Karpas-422 (cell line): ENCODE results near the gene EPHA4. TPM values are rescaled to one million over a fixed set of nuclear protein-coding genes. Genes with fewer than 3 reads are reported as not detected.

ENCODE experiments used
- DNase-seq: peaks from one replicate; pipeline ENCODE4 v3.0.0-alpha.2; 2015
- H2AFZ ChIP-seq: fragments of 200-600 bp; sonication (generic); 2 replicates; pipeline ENCODE4 v1.6.1; 2014; ENCODE audit warnings: antibody characterized with exemption, low read length, mixed read lengths
- H3K27ac ChIP-seq: fragments of 200-600 bp; sonication (generic); 2 replicates; pipeline ENCODE4 v1.5.1; 2014; ENCODE audit warnings: mild to moderate bottlenecking, low read length, moderate library complexity
- H3K27me3 ChIP-seq: fragments of 200-600 bp; sonication (generic); 2 replicates; pipeline ENCODE4 v1.6.1; 2014; ENCODE audit warnings: low read length, mixed read lengths
- H3K36me3 ChIP-seq: fragments of 200-600 bp; sonication (generic); 2 replicates; pipeline ENCODE4 v1.6.1; 2014; ENCODE audit warnings: low read length, mixed read lengths; ENCODE audit not compliant: insufficient read depth
- H3K4me1 ChIP-seq: fragments of 200-600 bp; sonication (generic); 2 replicates; pipeline ENCODE4 v1.6.1; 2014; ENCODE audit warnings: mild to moderate bottlenecking, low read length, mixed read lengths
- H3K4me2 ChIP-seq: fragments of 200-600 bp; sonication (generic); 2 replicates; pipeline ENCODE4 v1.6.1; 2014; ENCODE audit warnings: low read length, low read depth, mild to moderate bottlenecking; ENCODE audit not compliant: poor library complexity, severe bottlenecking
- H3K4me3 ChIP-seq: fragments of 200-600 bp; sonication (generic); 2 replicates; pipeline ENCODE4 v1.5.1; 2014; ENCODE audit warnings: mild to moderate bottlenecking, antibody characterized with exemption, low read length, mixed read lengths
- H3K79me2 ChIP-seq: fragments of 200-600 bp; sonication (generic); 2 replicates; pipeline ENCODE4 v1.6.1; 2014; ENCODE audit warnings: mild to moderate bottlenecking, low read length, mixed read lengths
- H3K9ac ChIP-seq: fragments of 200-600 bp; sonication (generic); 2 replicates; pipeline ENCODE4 v1.6.0; 2014; ENCODE audit warnings: low read length
- H3K9me2 ChIP-seq: fragments of 200-600 bp; sonication (generic), shearing (Covaris generic); replicated peaks from 2 replicates; pipeline ENCODE4 v1.6.0; 2014; ENCODE audit warnings: mild to moderate bottlenecking, low read length, moderate library complexity; ENCODE audit not compliant: insufficient read depth
- H3K9me3 ChIP-seq: fragments of 300-700, 200-600 bp; sonication (generic); 2 replicates; pipeline ENCODE4 v1.6.1; 2014; ENCODE audit warnings: low read length, mixed read lengths
- H4K20me1 ChIP-seq: fragments of 200-600 bp; sonication (generic); 2 replicates; pipeline ENCODE4 v1.6.1; 2014; ENCODE audit warnings: mild to moderate bottlenecking, antibody characterized with exemption, low read length, low read depth; ENCODE audit not compliant: insufficient read depth
- total RNA-seq: library from RNA; depleted of rRNA; stranded (reverse); fragments of >200 nt; shearing (Covaris generic); gene quantifications from 2 replicates; pipeline ENCODE4 v1.2.3, GENCODE V29; 2014; ENCODE audit warnings: low replicate concordance

The EPHA4 gene
- total RNA-seq, 1 experiment from 2014 or later, result not detected

- H3K79me2 ChIP-seq, result no peaks in the 10 kb centered on the region
- H3K9ac ChIP-seq, result no peak overlapping the region
- no peaks in the 10 kb centered on the region for H4K20me1 ChIP-seq
- no peaks in the 10 kb centered on the region for H3K9me3 ChIP-seq
- H3K4me2 ChIP-seq, result no peak overlapping the region
- H3K9me2 ChIP-seq, result no peaks in the 10 kb centered on the region
- no peaks in the 10 kb centered on the region; the same call in 1 of the 2 replicates for H3K4me1 ChIP-seq
- no peak overlapping the region for H3K4me3 ChIP-seq
- no peak for DNase-seq
- no peaks in the 10 kb centered on the region for H3K27me3 ChIP-seq
- no peak overlapping the region for H3K27ac ChIP-seq
- H3K36me3 ChIP-seq, result no peaks in the 10 kb centered on the region
- H2AFZ ChIP-seq, result no peak overlapping the region
Measured at GRCh38 chr2:221549143-221549542, 23.0 kb downstream of the EPHA4 start.

- Histone ChIP-seq H2AFZ (no peak overlapping the region), H3K27me3 (no peaks in the 10 kb centered on the region), H3K4me2 (no peak overlapping the region), H3K4me3 (no peak overlapping the region), H3K36me3 (no peaks in the 10 kb centered on the region), H3K27ac (no peak overlapping the region), H4K20me1 (no peaks in the 10 kb centered on the region), H3K9ac (no peak overlapping the region), H3K9me3 (no peaks in the 10 kb centered on the region), H3K79me2 (no peaks in the 10 kb centered on the region), H3K9me2 (no peaks in the 10 kb centered on the region), H3K4me1 (no peaks in the 10 kb centered on the region)
- DNase-seq, result no peak
Measured at GRCh38 chr2:221546505-221547225, 25.4 kb downstream of the EPHA4 start.

DNA sequence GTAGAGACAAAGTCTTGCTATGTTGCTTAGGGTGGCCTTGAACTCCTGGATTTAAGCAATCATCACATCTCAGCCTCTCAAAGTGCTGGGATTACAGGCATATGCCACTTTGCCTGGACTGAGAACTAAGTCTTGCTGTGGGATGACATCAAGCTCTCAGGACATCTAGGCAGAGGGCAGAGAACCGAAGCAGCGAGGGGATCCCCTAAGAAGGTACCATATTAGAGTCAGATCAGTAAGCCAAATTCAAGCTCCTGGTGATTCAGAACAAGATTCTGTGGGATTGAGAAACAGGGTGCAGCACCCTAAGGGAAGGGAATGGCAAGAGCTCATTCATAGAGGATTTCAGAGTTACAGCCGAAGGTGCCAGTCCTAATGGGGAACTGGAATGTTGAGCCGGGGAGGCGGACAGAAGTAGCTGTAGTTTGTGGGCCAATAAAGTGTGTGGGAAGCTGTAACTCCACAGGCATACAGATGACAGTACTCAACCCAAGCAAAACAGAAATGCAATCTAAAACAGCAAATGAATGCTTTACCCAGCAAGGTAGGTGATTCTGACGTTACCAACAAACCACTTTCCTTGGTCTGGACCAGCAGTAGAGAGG lies 30.9 kb downstream of the EPHA4 start:
- Histone ChIP-seq H3K4me2 (no peak overlapping the region), H3K9me2 (no peaks in the 10 kb centered on the region), H3K79me2 (no peaks in the 10 kb centered on the region), H4K20me1 (no peaks in the 10 kb centered on the region), H3K27me3 (no peaks in the 10 kb centered on the region), H3K36me3 (no peaks in the 10 kb centered on the region), H3K4me3 (no peak overlapping the region), H3K27ac (no peak overlapping the region), H3K4me1 (no peaks in the 10 kb centered on the region), H3K9ac (no peak overlapping the region), H2AFZ (no peak overlapping the region), H3K9me3 (no peaks in the 10 kb centered on the region)
- DNase-seq, result no peak

DNA sequence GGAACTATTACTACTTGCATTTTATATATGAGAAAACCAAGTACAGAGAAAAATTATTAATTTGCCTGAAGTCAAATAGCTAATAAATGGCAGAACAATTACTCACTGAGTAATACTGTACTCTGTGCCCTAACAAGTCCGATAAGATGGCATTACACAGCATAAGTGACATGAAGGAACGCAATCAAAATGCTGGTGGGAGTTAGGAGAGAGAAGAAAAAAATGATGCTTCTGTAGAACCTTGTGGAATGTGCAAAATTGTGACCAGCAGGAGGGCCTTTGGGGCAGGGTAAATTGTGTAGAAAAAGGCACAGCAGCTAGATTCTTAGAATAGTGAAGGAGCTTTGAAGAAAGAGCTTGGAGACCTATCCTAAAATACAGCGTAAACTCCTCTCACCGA lies 32.9 kb downstream of the EPHA4 start:
- no peak for DNase-seq

DNA sequence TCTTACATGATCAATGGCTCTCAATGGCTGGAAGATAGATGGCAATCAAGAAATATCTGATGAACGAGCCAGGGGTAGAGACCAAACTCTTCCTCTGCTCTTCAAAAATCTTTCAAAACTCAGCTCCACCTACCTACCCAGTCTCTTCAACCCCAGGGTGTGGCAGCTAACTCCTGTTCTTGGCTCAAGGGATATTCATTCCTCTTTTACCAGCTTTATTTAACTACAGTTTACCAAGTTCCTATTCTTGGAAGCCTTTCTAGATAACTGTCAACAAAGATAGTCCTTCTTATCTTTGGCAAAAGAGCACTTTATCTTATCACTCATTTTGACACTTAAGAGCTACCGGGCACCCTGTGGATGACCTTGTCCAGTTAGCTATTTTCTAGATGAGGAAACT lies 36.3 kb downstream of the EPHA4 start:
- H3K9ac ChIP-seq, result no peak overlapping the region
- no peaks in the 10 kb centered on the region for H3K79me2 ChIP-seq
- H2AFZ ChIP-seq, result no peak overlapping the region
- no peaks in the 10 kb centered on the region for H3K9me2 ChIP-seq
- no peaks in the 10 kb centered on the region for H3K9me3 ChIP-seq
- H3K36me3 ChIP-seq, result no peaks in the 10 kb centered on the region
- H3K27me3 ChIP-seq, result no peaks in the 10 kb centered on the region
- H3K4me3 ChIP-seq, result no peak overlapping the region
- H4K20me1 ChIP-seq, result no peaks in the 10 kb centered on the region
- no peak for DNase-seq
- H3K27ac ChIP-seq, result no peak overlapping the region
- no peak overlapping the region for H3K4me2 ChIP-seq
- H3K4me1 ChIP-seq, result no peaks in the 10 kb centered on the region

More for the DNA sequence above, 32.9 kb downstream of the EPHA4 start:
- Histone ChIP-seq H3K27ac (no peak overlapping the region), H3K79me2 (no peaks in the 10 kb centered on the region), H3K36me3 (no peaks in the 10 kb centered on the region), H2AFZ (no peak overlapping the region), H3K27me3 (no peaks in the 10 kb centered on the region), H4K20me1 (no peaks in the 10 kb centered on the region), H3K9ac (no peak overlapping the region), H3K4me2 (no peak overlapping the region), H3K4me1 (no peaks in the 10 kb centered on the region), H3K4me3 (no peak overlapping the region), H3K9me3 (no peaks in the 10 kb centered on the region), H3K9me2 (no peaks in the 10 kb centered on the region)

- no peak overlapping the region for H3K4me2 ChIP-seq
- no peaks in the 10 kb centered on the region for H3K27me3 ChIP-seq
Measured at GRCh38 chr2:221533299-221533698, 38.8 kb downstream of the EPHA4 start.

DNA sequence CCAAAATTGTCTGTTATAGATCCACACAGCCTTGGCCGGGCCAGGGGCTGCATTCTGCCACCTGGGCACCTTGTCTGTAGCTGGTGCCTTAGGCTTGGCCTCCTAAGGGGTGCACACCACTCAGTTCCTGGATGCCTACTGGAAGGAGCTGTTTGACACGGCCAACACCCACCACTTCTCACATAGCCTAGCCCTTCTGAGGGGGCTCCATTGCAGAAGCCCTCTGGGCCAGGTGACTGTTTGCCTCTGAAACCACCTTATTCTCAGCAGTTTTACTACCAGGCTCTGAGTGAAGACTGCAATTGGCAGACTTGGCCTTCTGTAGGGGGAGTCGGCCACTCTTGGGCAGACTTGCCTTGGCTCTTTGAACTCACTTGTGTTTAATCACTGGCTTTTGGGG lies 39.5 kb downstream of the EPHA4 start:
- no peak overlapping the region for H3K4me2 ChIP-seq
- no peak overlapping the region for H3K4me3 ChIP-seq
- H3K4me1 ChIP-seq, result no peaks in the 10 kb centered on the region
- H3K27me3 ChIP-seq, result no peaks in the 10 kb centered on the region
- H3K9me2 ChIP-seq, result no peaks in the 10 kb centered on the region
- no peaks in the 10 kb centered on the region for H4K20me1 ChIP-seq
- no peaks in the 10 kb centered on the region for H3K79me2 ChIP-seq
- no peak for DNase-seq
- no peak overlapping the region for H2AFZ ChIP-seq
- no peaks in the 10 kb centered on the region for H3K9me3 ChIP-seq
- H3K36me3 ChIP-seq, result no peaks in the 10 kb centered on the region
- H3K27ac ChIP-seq, result no peak overlapping the region
- no peak overlapping the region for H3K9ac ChIP-seq

More at GRCh38 chr2:221533299-221533698, 38.8 kb downstream of the EPHA4 start:
- no peaks in the 10 kb centered on the region for H3K79me2 ChIP-seq
- no peak overlapping the region for H2AFZ ChIP-seq
- DNase-seq, result no peak
- H3K9me3 ChIP-seq, result no peaks in the 10 kb centered on the region
- H3K9ac ChIP-seq, result no peak overlapping the region
- H3K4me1 ChIP-seq, result no peaks in the 10 kb centered on the region
- H3K27ac ChIP-seq, result no peak overlapping the region
- H4K20me1 ChIP-seq, result no peaks in the 10 kb centered on the region
- no peaks in the 10 kb centered on the region for H3K36me3 ChIP-seq
- no peak overlapping the region for H3K4me3 ChIP-seq
- no peaks in the 10 kb centered on the region for H3K9me2 ChIP-seq

GRCh38 chr2:221530653-221531037 lies 41.5 kb downstream of the EPHA4 start:
- no peak for DNase-seq
- Histone ChIP-seq H3K4me2 (no peak overlapping the region), H3K9me2 (no peaks in the 10 kb centered on the region), H3K4me1 (no peaks in the 10 kb centered on the region), H3K36me3 (no peaks in the 10 kb centered on the region), H4K20me1 (no peaks in the 10 kb centered on the region), H3K9ac (no peak overlapping the region), H3K79me2 (no peaks in the 10 kb centered on the region), H3K27ac (no peak overlapping the region), H2AFZ (no peak overlapping the region), H3K9me3 (no peaks in the 10 kb centered on the region), H3K4me3 (no peak overlapping the region), H3K27me3 (no peaks in the 10 kb centered on the region)
